GM23338 (cell line): ENCODE measurements around the gene CCDC82. TPM values are rescaled to one million over a fixed set of nuclear protein-coding genes. Genes with fewer than 3 reads are reported as not detected.

Experiments used
- ATAC-seq: fragments of 200-7000 bp; cut with Tn5 transposase; 3 replicates; pipeline ENCODE4 v1.9.1; 2020
- DNase-seq: peaks from one replicate; pipeline ENCODE4 v3.0.0-alpha.2; 2015; ENCODE audit warnings: low spot score
- H2AFZ ChIP-seq: fragments of 200-600 bp; sonication (generic); 2 replicates; pipeline ENCODE4 v1.8.0; 2016; ENCODE audit warnings: antibody characterized with exemption, mild to moderate bottlenecking, moderate library complexity
- H3F3A ChIP-seq: fragments of 200-600 bp; sonication (generic); replicated peaks from 2 replicates; pipeline ENCODE4 v1.8.0; 2017; ENCODE audit warnings: antibody characterized with exemption, mixed run types, low read depth
- H3K27ac ChIP-seq: fragments of 200-600 bp; sonication (generic); 2 replicates; pipeline ENCODE4 v1.6.1; 2016; ENCODE audit warnings: low read depth
- H3K27me3 ChIP-seq: fragments of 200-600 bp; sonication (generic); 2 replicates; pipeline ENCODE4 v1.8.0; 2016; ENCODE audit warnings: mild to moderate bottlenecking, mixed run types, moderate library complexity; ENCODE audit not compliant: insufficient read depth
- H3K36me3 ChIP-seq: fragments of 200-600 bp; sonication (generic); 2 replicates; pipeline ENCODE4 v1.8.0; 2016; ENCODE audit warnings: mild to moderate bottlenecking; ENCODE audit not compliant: insufficient read depth
- H3K4me1 ChIP-seq: fragments of 200-600 bp; sonication (generic); 2 replicates; pipeline ENCODE4 v1.8.0; 2016; ENCODE audit warnings: mild to moderate bottlenecking, moderate library complexity; ENCODE audit not compliant: insufficient read depth
- H3K4me2 ChIP-seq: fragments of 200-600 bp; sonication (generic); 2 replicates; pipeline ENCODE4 v1.7.1; 2017; ENCODE audit warnings: mixed run types
- H3K4me3 ChIP-seq: fragments of 200-600 bp; sonication (generic); 2 replicates; pipeline ENCODE4 v1.6.1; 2016; ENCODE audit warnings: mixed run types
- H3K79me2 ChIP-seq: fragments of 200-600 bp; sonication (generic); replicated peaks from 2 replicates; pipeline ENCODE4 v1.8.0; 2017; ENCODE audit warnings: mild to moderate bottlenecking; ENCODE audit not compliant: insufficient read depth
- H3K9me2 ChIP-seq: fragments of 200-600 bp; sonication (generic); 2 replicates; pipeline ENCODE4 v1.8.0; 2017; ENCODE audit not compliant: insufficient read depth
- H4K20me1 ChIP-seq: fragments of 200-600 bp; sonication (generic); replicated peaks from 2 replicates; pipeline ENCODE4 v1.8.0; 2017; ENCODE audit warnings: mild to moderate bottlenecking; ENCODE audit not compliant: insufficient read depth
- H3K27ac Mint-ChIP-seq: 2 replicates; pipeline ENCODE4 v1.8.0; 2020; ENCODE audit warnings: inconsistent platforms, mild to moderate bottlenecking, moderate library complexity, mixed read lengths
- H3K27me3 Mint-ChIP-seq: 3 replicates; pipeline ENCODE4 v1.8.0; 2022; ENCODE audit warnings: low read depth, mild to moderate bottlenecking, moderate library complexity, mixed read lengths, inconsistent platforms; ENCODE audit not compliant: insufficient read depth, poor library complexity
- H3K36me3 Mint-ChIP-seq: 3 replicates; pipeline ENCODE4 v1.8.0; 2021; ENCODE audit warnings: low read depth, mild to moderate bottlenecking, inconsistent platforms, moderate library complexity, mixed read lengths
- H3K4me1 Mint-ChIP-seq: 3 replicates; pipeline ENCODE4 v1.8.0; 2020; ENCODE audit warnings: mild to moderate bottlenecking, inconsistent platforms, mixed read lengths
- H3K4me3 Mint-ChIP-seq: 3 replicates; pipeline ENCODE4 v1.8.0; 2021; ENCODE audit warnings: moderate library complexity, mild to moderate bottlenecking, inconsistent platforms, mixed read lengths
- H3K9me3 Mint-ChIP-seq: 3 replicates; pipeline ENCODE4 v1.8.0; 2020; ENCODE audit warnings: moderate library complexity, mild to moderate bottlenecking, inconsistent platforms, mixed read lengths
- CREB1 ChIP-seq: fragments of 250-450 bp; sonication (Bioruptor Pico); IDR thresholded peaks from 2 replicates; pipeline ENCODE4 v1.5.0; 2020; ENCODE audit warnings: low read depth, mild to moderate bottlenecking, moderate library complexity
- ETS1 ChIP-seq: IDR thresholded peaks from 2 replicates; pipeline ENCODE4 v1.6.1; 2016; ENCODE audit warnings: antibody characterized with exemption
- REST ChIP-seq: IDR thresholded peaks from one replicate; pipeline ENCODE4 v1.6.1; 2018; ENCODE audit warnings: antibody characterized with exemption; ENCODE audit not compliant: unreplicated experiment
- ZNF114 ChIP-seq: fragments of 250-450 bp; sonication (Bioruptor Pico); IDR thresholded peaks from 2 replicates; pipeline ENCODE4 v1.5.0; 2020; ENCODE audit warnings: mild to moderate bottlenecking, moderate library complexity
- ZNF462 ChIP-seq: fragments of 250-450 bp; sonication (Bioruptor Pico); IDR thresholded peaks from 2 replicates; pipeline ENCODE4 v1.5.0; 2020; ENCODE audit warnings: mild to moderate bottlenecking, moderate library complexity
- polyA plus RNA-seq: library from polyadenylated mRNA; unstranded; fragments of >200 nt; fragmentation: Nextera tagmentation; extraction: Ambion mirVana; gene quantifications from 2 replicates; pipeline ENCODE4 v1.2.1, GENCODE V29; 2016
- total RNA-seq: library from RNA; depleted of rRNA; stranded (reverse); fragments of >200 nt; shearing (Covaris generic); gene quantifications from 2 replicates; pipeline ENCODE4 v1.2.3, GENCODE V29; 2014

The CCDC82 gene
- total and polyA plus RNA-seq, 2 experiments from 2014 or later = 15.7 to 45.8 TPM

- Histone ChIP-seq H2AFZ (no peak overlapping the region), H3K4me1 (no peaks in the 10 kb centered on the region), H3K36me3 (peaks cover 4% of the 10 kb centered on the region; the same call in 1 of the 2 replicates), H3F3A (no peaks in the 10 kb centered on the region), H3K79me2 (no peaks in the 10 kb centered on the region), H3K4me3 (no peak overlapping the region), H3K9me2 (no peaks in the 10 kb centered on the region), H3K27ac (no peak overlapping the region), H3K4me2 (no peak overlapping the region), H3K27me3 (no peaks in the 10 kb centered on the region), H4K20me1 (no peaks in the 10 kb centered on the region)
- Mint-ChIP-seq H3K4me1 (no peaks in the 10 kb centered on the region), H3K27me3 (no peaks in the 10 kb centered on the region), H3K27ac (no peak overlapping the region), H3K9me3 (no peaks in the 10 kb centered on the region), H3K4me3 (no peak overlapping the region), H3K36me3 (no peaks in the 10 kb centered on the region; the same call in 2 of the 3 replicates)
- DNase-seq = no peak
- ATAC-seq = no peak
- no peak for TF ChIP-seq ZNF114 (CRISPR knock-in tag)
- no peak for TF ChIP-seq CREB1 (CRISPR knock-in tag)
Measured at GRCh38 chr11:96376796-96377195, 12.9 kb downstream of the CCDC82 start.

- H3K4me3 Mint-ChIP-seq = no peak overlapping the region
- Histone ChIP-seq H3K36me3 (peaks cover 4% of the 10 kb centered on the region; the same call in 1 of the 2 replicates), H4K20me1 (no peaks in the 10 kb centered on the region), H3K9me2 (no peaks in the 10 kb centered on the region), H3K27ac (no peak overlapping the region), H3K27me3 (no peaks in the 10 kb centered on the region), H3K4me1 (no peaks in the 10 kb centered on the region), H3K79me2 (no peaks in the 10 kb centered on the region), H3K4me2 (no peak overlapping the region), H3K4me3 (no peak overlapping the region), H2AFZ (no peak overlapping the region), H3F3A (no peaks in the 10 kb centered on the region)
- no peak overlapping the region for H3K27ac Mint-ChIP-seq
- no peaks in the 10 kb centered on the region for H3K4me1 Mint-ChIP-seq
- TF ChIP-seq ETS1 = no peak
- TF ChIP-seq CREB1 (CRISPR knock-in tag) = no peak
- TF ChIP-seq ZNF462 (CRISPR knock-in tag) = no peak
- no peak for TF ChIP-seq REST
- no peaks in the 10 kb centered on the region for H3K27me3 Mint-ChIP-seq
- ATAC-seq (no peak), DNase-seq (no peak)
- H3K9me3 Mint-ChIP-seq = peaks cover 3% of the 10 kb centered on the region; the same call in 2 of the 3 replicates
- peaks cover 7% of the 10 kb centered on the region for H3K36me3 Mint-ChIP-seq
Measured at GRCh38 chr11:96373826-96374225, 15.9 kb downstream of the CCDC82 start.
